SK-N-SH (cell line): ENCODE data around the gene TNFRSF21. TPM values are rescaled to one million over a fixed set of nuclear protein-coding genes. Genes with fewer than 3 reads are reported as not detected.

Experiments used
- CTCF ChIA-PET: fragments of 300-600, 350-600 bp; formaldehyde crosslinking; extraction: SDS; loops from one replicate; lab custom pipeline; 2021; lab: Yijun Ruan, JAX
- POLR2A ChIA-PET: fragments of 350-600 bp; sonication (Branson Sonifier 250); formaldehyde crosslinking; extraction: SDS; loops from one replicate; lab custom pipeline; 2020; ENCODE audit warnings: antibody characterized with exemption, inconsistent platforms; lab: Yijun Ruan, JAX
- DNase-seq: peaks from one replicate; pipeline ENCODE4 v3.0.0; 2012
- H2AFZ ChIP-seq: fragments of 200-600 bp; sonication (generic); 2 replicates; pipeline ENCODE4 v1.8.1; 2016; ENCODE audit warnings: antibody characterized with exemption, mild to moderate bottlenecking, low read depth
- H3F3A ChIP-seq: fragments of 200-600 bp; sonication (generic); replicated peaks from 2 replicates; pipeline ENCODE3; 2016; ENCODE audit warnings: antibody characterized with exemption, mild to moderate bottlenecking; ENCODE audit not compliant: insufficient read depth
- H3K27ac ChIP-seq, 2 experiments: fragments of 200-500 bp in 1 of 2; fragments of 200-600 bp in 1 of 2; sonication (Bioruptor generic) in 1 of 2; sonication (generic), shearing (Covaris generic) in 1 of 2; 2 replicates each; pipeline versions ENCODE4 v1.5.1 to v1.6.1; 2014 to 2016; ENCODE audit warnings: low read depth in 2 of 2, inconsistent platforms in 1 of 2, low read length in 1 of 2, mild to moderate bottlenecking in 1 of 2, mixed read lengths in 1 of 2
- H3K27me3 ChIP-seq: fragments of 200-600 bp; sonication (generic), shearing (Covaris generic); 2 replicates; pipeline ENCODE4 v1.6.1; 2016; ENCODE audit warnings: mixed run types; ENCODE audit not compliant: insufficient read depth
- H3K36me3 ChIP-seq, 2 experiments: fragments of 200-500 bp in 1 of 2; fragments of 200-600 bp in 1 of 2; sonication (Bioruptor generic) in 1 of 2; sonication (generic) in 1 of 2; replicated peaks in 1 of 2; 2 replicates each; pipeline versions ENCODE3 to v1.5.1; 2014 to 2016; ENCODE audit warnings: low read length in 1 of 2, mild to moderate bottlenecking in 1 of 2; ENCODE audit not compliant: insufficient read depth in 2 of 2, control insufficient read depth in 1 of 2
- H3K4me1 ChIP-seq, 2 experiments: fragments of 200-500 bp in 1 of 2; fragments of 200-600 bp in 1 of 2; sonication (Bioruptor generic) in 1 of 2; sonication (generic), shearing (Covaris generic) in 1 of 2; 2 replicates each; pipeline versions ENCODE4 v1.5.1 to v1.6.1; 2014 to 2016; ENCODE audit warnings: low read depth in 1 of 2, low read length in 1 of 2, mixed run types in 1 of 2; ENCODE audit not compliant: insufficient read depth in 2 of 2, control insufficient read depth in 1 of 2
- H3K4me2 ChIP-seq: fragments of 200-600 bp; sonication (generic), shearing (Covaris generic); 2 replicates; pipeline ENCODE4 v1.6.1; 2017; ENCODE audit warnings: mixed run types
- H3K4me3 ChIP-seq, 2 experiments: fragments of 200-500 bp in 1 of 2; fragments of 200-600 bp in 1 of 2; sonication (Bioruptor generic) in 1 of 2; sonication (generic), shearing (Covaris generic) in 1 of 2; 2 replicates each; pipeline versions ENCODE4 v1.5.1 to v1.8.1; 2014 to 2016; ENCODE audit warnings: low read depth in 2 of 2, inconsistent platforms in 1 of 2, low read length in 1 of 2, mild to moderate bottlenecking in 1 of 2, mixed read lengths in 1 of 2, moderate library complexity in 1 of 2
- H3K79me2 ChIP-seq: fragments of 200-600 bp; sonication (generic); 2 replicates; pipeline ENCODE4 v1.8.1; 2017; ENCODE audit warnings: mild to moderate bottlenecking; ENCODE audit not compliant: insufficient read depth
- H3K9ac ChIP-seq: fragments of 200-600 bp; sonication (generic); 2 replicates; pipeline ENCODE4 v1.6.1; 2017; ENCODE audit warnings: mixed run types
- H3K9me2 ChIP-seq: fragments of 200-600 bp; sonication (generic); 2 replicates; pipeline ENCODE4 v1.6.1; 2017; ENCODE audit warnings: mixed run types
- H3K9me3 ChIP-seq: fragments of 200-600 bp; sonication (generic); 2 replicates; pipeline ENCODE4 v1.6.1; 2017; ENCODE audit warnings: mixed run types, mild to moderate bottlenecking, moderate library complexity
- H4K20me1 ChIP-seq: fragments of 200-600 bp; sonication (generic); 2 replicates; pipeline ENCODE4 v1.6.1; 2017; ENCODE audit warnings: mild to moderate bottlenecking, mixed run types; ENCODE audit not compliant: insufficient read depth
- EP300 ChIP-seq, 2 experiments: IDR thresholded peaks; 2 replicates each; pipeline versions ENCODE4 v1.4.0 to v1.6.1; 2012; ENCODE audit warnings: borderline replicate concordance in 1 of 2, low read depth in 1 of 2, low read length in 1 of 2
- FOXJ3 ChIP-seq: sonication (generic); formaldehyde crosslinking; IDR thresholded peaks from 2 replicates; pipeline ENCODE4 v1.5.1; 2020; ENCODE audit warnings: mild to moderate bottlenecking, missing genetic modification reagents
- FOXM1 ChIP-seq: IDR thresholded peaks from 2 replicates; pipeline ENCODE4 v1.4.0; 2012; ENCODE audit warnings: low read depth, mild to moderate bottlenecking
- GABPA ChIP-seq: IDR thresholded peaks from 2 replicates; pipeline ENCODE4 v1.4.0; 2012; ENCODE audit warnings: low read depth, mild to moderate bottlenecking
- MEF2A ChIP-seq: IDR thresholded peaks from 2 replicates; pipeline ENCODE4 v1.4.0; 2012; ENCODE audit warnings: low read depth, borderline replicate concordance
- MXI1 ChIP-seq: IDR thresholded peaks from 2 replicates; pipeline ENCODE4 v1.6.1; 2012; ENCODE audit warnings: mild to moderate bottlenecking, low read depth, low read length, improper control_type of control experiment
- NFIC ChIP-seq: IDR thresholded peaks from 2 replicates; pipeline ENCODE4 v1.4.0; 2012; ENCODE audit warnings: borderline replicate concordance
- NRF1 ChIP-seq: IDR thresholded peaks from 2 replicates; pipeline ENCODE4 v1.6.1; 2012; ENCODE audit warnings: low read depth, mild to moderate bottlenecking, low read length
- PBX3 ChIP-seq: IDR thresholded peaks from 2 replicates; pipeline ENCODE4; 2012
- POLR2AphosphoS5 ChIP-seq: IDR thresholded peaks from 2 replicates; pipeline ENCODE4 v1.6.1; 2012; ENCODE audit warnings: low read depth, low read length
- RFX5 ChIP-seq: IDR thresholded peaks from 2 replicates; pipeline ENCODE4 v1.6.1; 2012; ENCODE audit warnings: mild to moderate bottlenecking, improper control_type of control experiment, low read length
- YY1 ChIP-seq: IDR thresholded peaks from 2 replicates; pipeline ENCODE4 v1.4.0; 2012; ENCODE audit warnings: low read depth, mild to moderate bottlenecking
- WGBS: methylation state at CpG from one replicate; pipeline ENCODE4 v1.1.6; 2017; ENCODE audit warnings: low lambda C conversion rate; 5-methylcytosine and 5-hydroxymethylcytosine counted together
- polyA plus RNA-seq, 3 experiments: library from polyadenylated mRNA; depleted of rRNA; stranded (reverse); fragments of >200 nt; gene quantifications; 2 replicates each; pipeline ENCODE4 v1.2.3, GENCODE V29; 2012
- TF ChIP-seq, protein P1 (sequence below): fragments of 150-350 bp; IDR thresholded peaks from 2 replicates; pipeline ENCODE4 v1.6.1; 2017; ENCODE audit warnings: antibody characterized with exemption, low read length, low read depth, borderline replicate concordance
- TF ChIP-seq, protein P2 (sequence below): IDR thresholded peaks from 2 replicates; pipeline ENCODE4 v1.4.0; 2012; ENCODE audit warnings: low read depth
- TF ChIP-seq, protein P3 (sequence below): IDR thresholded peaks from 2 replicates; pipeline ENCODE4 v1.4.0; 2012; ENCODE audit warnings: low read depth, borderline replicate concordance

The TNFRSF21 gene
- polyA plus RNA-seq, 1 of the 3 experiments (the other 2 are of a cell fraction) = 9.2 TPM

- Histone ChIP-seq H3K9me3 (no peaks in the 10 kb centered on the region), H3K4me3 (no peak overlapping the region), H3K4me2 (no peak overlapping the region), H3K36me3 (no peaks in the 10 kb centered on the region), H4K20me1 (no peaks in the 10 kb centered on the region), H2AFZ (no peak overlapping the region), H3F3A (no peaks in the 10 kb centered on the region), H3K4me1 (peaks cover 14 to 37% of the 10 kb centered on the region in 2 experiments; a peak in 3 of 4 replicates), H3K79me2 (no peaks in the 10 kb centered on the region), H3K27me3 (no peaks in the 10 kb centered on the region), H3K27ac (no peak overlapping the region), H3K9me2 (no peaks in the 10 kb centered on the region), H3K9ac (no peak overlapping the region)
- 93% methylated on average over 2 of the region's 2 CpGs for WGBS
- no peak for DNase-seq
- POLR2A ChIA-PET = no interaction called here
- CTCF ChIA-PET = no interaction called here
- no peak for TF ChIP-seq MEF2A
- TF ChIP-seq, protein P1, sequence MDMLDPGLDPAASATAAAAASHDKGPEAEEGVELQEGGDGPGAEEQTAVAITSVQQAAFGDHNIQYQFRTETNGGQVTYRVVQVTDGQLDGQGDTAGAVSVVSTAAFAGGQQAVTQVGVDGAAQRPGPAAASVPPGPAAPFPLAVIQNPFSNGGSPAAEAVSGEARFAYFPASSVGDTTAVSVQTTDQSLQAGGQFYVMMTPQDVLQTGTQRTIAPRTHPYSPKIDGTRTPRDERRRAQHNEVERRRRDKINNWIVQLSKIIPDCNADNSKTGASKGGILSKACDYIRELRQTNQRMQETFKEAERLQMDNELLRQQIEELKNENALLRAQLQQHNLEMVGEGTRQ = no peak
- no peak for TF ChIP-seq NRF1
- no peak for TF ChIP-seq RFX5
- no peak for TF ChIP-seq MXI1
- TF ChIP-seq EP300 (IDR thresholded peaks at IDR 0.05; ENCODE audit: borderline replicate concordance in 1 of 2, low read depth in 1 of 2, low read length in 1 of 2) = no peak
- TF ChIP-seq GABPA = no peak
These were observed 70.2 kb downstream of the TNFRSF21 start for GRCh38 chr6:47239546-47239945.

- H3K36me3 ChIP-seq = no peaks in the 10 kb centered on the region
- H3K27me3 ChIP-seq = no peaks in the 10 kb centered on the region
- no peaks in the 10 kb centered on the region for H3K9me3 ChIP-seq
- no peak overlapping the region for H2AFZ ChIP-seq
- peaks cover 14 to 37% of the 10 kb centered on the region in 2 experiments; a peak in 3 of 4 replicates for H3K4me1 ChIP-seq
- no peak overlapping the region for H3K27ac ChIP-seq
- H4K20me1 ChIP-seq = no peaks in the 10 kb centered on the region
- DNase-seq = no peak
- no peak for TF ChIP-seq YY1
- peak in 1 of 2 experiments; percentile 19; a peak in 1 of 4 replicates for TF ChIP-seq EP300 (IDR thresholded peaks at IDR 0.05; ENCODE audit: borderline replicate concordance in 1 of 2, low read depth in 1 of 2, low read length in 1 of 2)
- H3K4me3 ChIP-seq = no peak overlapping the region
- no peaks in the 10 kb centered on the region for H3F3A ChIP-seq
- H3K9ac ChIP-seq = no peak overlapping the region
- POLR2A ChIA-PET = no interaction called here
- no peaks in the 10 kb centered on the region for H3K9me2 ChIP-seq
- no peaks in the 10 kb centered on the region for H3K79me2 ChIP-seq
- WGBS = 64% methylated on average over 1 of the region's 1 CpG
- no peak overlapping the region for H3K4me2 ChIP-seq
- CTCF ChIA-PET = interaction anchor here (1.4 to 1.8 kb wide), 2 partner anchors 9 to 141 kb away, joined by 4 to 5 read pairs; no protein-coding TSS in a partner anchor
These were observed 71.2 kb downstream of the TNFRSF21 start for GRCh38 chr6:47238456-47238995.

DNA sequence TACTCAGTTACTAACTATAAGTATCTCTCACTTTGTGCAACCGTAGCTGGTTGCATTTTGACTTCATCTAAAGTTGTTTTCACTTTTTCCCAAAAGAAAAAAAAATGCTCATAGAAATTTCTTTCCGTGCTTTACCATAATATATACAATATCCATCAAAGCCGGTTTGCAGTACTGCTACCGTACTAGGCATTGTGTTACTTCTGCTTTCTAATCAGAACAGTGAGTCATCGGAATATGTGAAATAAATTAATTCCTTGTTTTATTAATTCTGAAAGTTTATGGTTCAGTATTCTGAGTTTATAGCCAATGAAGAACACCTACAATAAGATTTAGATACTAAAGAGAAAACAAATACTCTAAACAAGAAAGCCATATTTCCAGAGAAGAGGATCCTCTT lies 72.5 kb downstream of the TNFRSF21 start:
- Histone ChIP-seq H3K4me3 (no peak overlapping the region), H3F3A (no peaks in the 10 kb centered on the region), H2AFZ (no peak overlapping the region), H3K27me3 (no peaks in the 10 kb centered on the region), H3K79me2 (no peaks in the 10 kb centered on the region), H3K36me3 (no peaks in the 10 kb centered on the region), H3K9ac (no peak overlapping the region), H3K9me3 (no peaks in the 10 kb centered on the region), H4K20me1 (no peaks in the 10 kb centered on the region), H3K4me1 (peaks cover 7 to 32% of the 10 kb centered on the region in 2 experiments; a peak in 2 of 4 replicates), H3K27ac (no peak overlapping the region; a peak in 1 of 4 replicates), H3K9me2 (no peaks in the 10 kb centered on the region), H3K4me2 (no peak overlapping the region)
- CTCF ChIA-PET = interaction anchor here (1.4 to 2.8 kb wide), 3 partner anchors 10 to 140 kb away, joined by 4 to 14 read pairs (median 5); no protein-coding TSS in a partner anchor
- DNase-seq = no peak
- 88% methylated on average over 5 of the region's 5 CpGs for WGBS
- POLR2A ChIA-PET = no interaction called here
- no peak for TF ChIP-seq FOXM1
- TF ChIP-seq NFIC = no peak
- no peak for TF ChIP-seq NRF1
- no peak for TF ChIP-seq POLR2AphosphoS5
- TF ChIP-seq, protein P2, sequence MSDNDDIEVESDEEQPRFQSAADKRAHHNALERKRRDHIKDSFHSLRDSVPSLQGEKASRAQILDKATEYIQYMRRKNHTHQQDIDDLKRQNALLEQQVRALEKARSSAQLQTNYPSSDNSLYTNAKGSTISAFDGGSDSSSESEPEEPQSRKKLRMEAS = no peak
- no peak for TF ChIP-seq GABPA
- TF ChIP-seq, protein P3, sequence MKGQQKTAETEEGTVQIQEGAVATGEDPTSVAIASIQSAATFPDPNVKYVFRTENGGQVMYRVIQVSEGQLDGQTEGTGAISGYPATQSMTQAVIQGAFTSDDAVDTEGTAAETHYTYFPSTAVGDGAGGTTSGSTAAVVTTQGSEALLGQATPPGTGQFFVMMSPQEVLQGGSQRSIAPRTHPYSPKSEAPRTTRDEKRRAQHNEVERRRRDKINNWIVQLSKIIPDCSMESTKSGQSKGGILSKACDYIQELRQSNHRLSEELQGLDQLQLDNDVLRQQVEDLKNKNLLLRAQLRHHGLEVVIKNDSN = no peak
- no peak for TF ChIP-seq PBX3
- no peak for TF ChIP-seq FOXJ3
